Ascending aorta (tissue), 2 donors: Measurements from ENCODE around the gene ARHGEF12. TPM values are rescaled to one million over a fixed set of nuclear protein-coding genes. Genes with fewer than 3 reads are reported as not detected.

Experiments
- DNase-seq, 2 donors: peaks; one replicate each; pipeline ENCODE4 v3.0.0-alpha.2; 2019; ENCODE audit warnings: low spot score in 2 of 2
- H3K27ac ChIP-seq, 2 donors: fragments of 200-600 bp; sonication (generic); one replicate each; pipeline ENCODE4 v1.5.1; 2016 to 2017; ENCODE audit warnings: mild to moderate bottlenecking in 1 of 2
- H3K27me3 ChIP-seq: fragments of 200-600 bp; sonication (generic); one replicate; pipeline ENCODE4 v1.5.1; 2017
- H3K36me3 ChIP-seq, 2 donors: fragments of 200-600 bp; sonication (generic); one replicate each; pipeline ENCODE4 v1.5.1; 2016
- H3K4me1 ChIP-seq, 2 donors: fragments of 200-600 bp; sonication (generic); one replicate each; pipeline ENCODE4 v1.5.1; 2016 to 2017; ENCODE audit warnings: mild to moderate bottlenecking in 1 of 2
- H3K4me3 ChIP-seq, 2 donors: fragments of 200-600 bp; sonication (generic); one replicate each; pipeline ENCODE4 v1.5.1; 2016 to 2017; ENCODE audit warnings: mild to moderate bottlenecking in 1 of 2
- H3K9me3 ChIP-seq, 2 donors: fragments of 200-600 bp; sonication (generic); one replicate each; pipeline ENCODE4 v1.5.1; 2016
- intact Hi-C: fragments of 100-400 bp; cut with DNase I; formaldehyde crosslinking; loops from one replicate; pipeline ENCODE4 v1.15.1; 2023
- total RNA-seq: library from RNA; depleted of rRNA; stranded (reverse); fragments of >200 nt; gene quantifications from one replicate; pipeline ENCODE4 v1.1.0, GENCODE V29; 2016
- TF ChIP-seq, protein P1 (sequence below), 3 experiments: fragments of 200-600 bp in 2 of 3; fragments of 450-650 bp in 1 of 3; sonication (generic) in 2 of 3; IDR thresholded peaks; one replicate each; pipeline ENCODE4 v1.5.1; 2016 to 2019; ENCODE audit warnings: antibody characterized with exemption in 3 of 3, mild to moderate bottlenecking in 1 of 3, moderate library complexity in 1 of 3

Gene ARHGEF12
- total RNA-seq, 1 donor from 2014 or later = 65.9 TPM

DNA sequence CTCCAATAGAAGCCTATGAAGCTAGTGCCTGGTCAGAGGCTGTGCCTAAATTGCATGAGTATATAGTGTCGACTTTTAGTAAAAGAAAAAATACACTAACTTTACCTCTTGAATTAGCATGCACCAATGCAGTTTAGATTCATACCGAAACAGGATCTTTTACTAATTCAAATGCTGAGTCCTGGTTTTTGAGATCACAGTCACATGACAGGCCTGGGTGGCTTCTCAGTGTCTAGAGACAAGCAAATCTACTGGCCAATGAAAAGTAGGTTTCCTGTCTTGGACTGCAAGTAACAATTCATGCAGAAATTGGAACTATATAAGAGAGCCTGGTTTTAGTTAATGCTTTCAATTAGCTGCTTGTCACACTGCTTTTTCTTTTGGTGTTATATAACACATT lies 7.2 kb downstream of the ARHGEF12 start:
- Histone ChIP-seq H3K4me1 (peaks cover 10 to 64% of the 10 kb centered on the region in 2 donors), H3K4me3 (no peak overlapping the region), H3K27me3 (no peaks in the 10 kb centered on the region), H3K36me3 (no peaks in the 10 kb centered on the region), H3K27ac (no peak overlapping the region), H3K9me3 (no peaks in the 10 kb centered on the region)
- DNase-seq = no peak
- TF ChIP-seq, protein P1, sequence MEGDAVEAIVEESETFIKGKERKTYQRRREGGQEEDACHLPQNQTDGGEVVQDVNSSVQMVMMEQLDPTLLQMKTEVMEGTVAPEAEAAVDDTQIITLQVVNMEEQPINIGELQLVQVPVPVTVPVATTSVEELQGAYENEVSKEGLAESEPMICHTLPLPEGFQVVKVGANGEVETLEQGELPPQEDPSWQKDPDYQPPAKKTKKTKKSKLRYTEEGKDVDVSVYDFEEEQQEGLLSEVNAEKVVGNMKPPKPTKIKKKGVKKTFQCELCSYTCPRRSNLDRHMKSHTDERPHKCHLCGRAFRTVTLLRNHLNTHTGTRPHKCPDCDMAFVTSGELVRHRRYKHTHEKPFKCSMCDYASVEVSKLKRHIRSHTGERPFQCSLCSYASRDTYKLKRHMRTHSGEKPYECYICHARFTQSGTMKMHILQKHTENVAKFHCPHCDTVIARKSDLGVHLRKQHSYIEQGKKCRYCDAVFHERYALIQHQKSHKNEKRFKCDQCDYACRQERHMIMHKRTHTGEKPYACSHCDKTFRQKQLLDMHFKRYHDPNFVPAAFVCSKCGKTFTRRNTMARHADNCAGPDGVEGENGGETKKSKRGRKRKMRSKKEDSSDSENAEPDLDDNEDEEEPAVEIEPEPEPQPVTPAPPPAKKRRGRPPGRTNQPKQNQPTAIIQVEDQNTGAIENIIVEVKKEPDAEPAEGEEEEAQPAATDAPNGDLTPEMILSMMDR (IDR thresholded peaks at IDR 0.05) = no peak
- intact Hi-C loops = no loop called here

GRCh38 chr11:120344302-120345004 lies 8.2 kb downstream of the ARHGEF12 start:
- TF ChIP-seq, protein P1 (IDR thresholded peaks at IDR 0.05) = no peak
- Histone ChIP-seq H3K27me3 (no peaks in the 10 kb centered on the region), H3K36me3 (no peaks in the 10 kb centered on the region), H3K27ac (no peak overlapping the region), H3K4me3 (no peak overlapping the region), H3K9me3 (no peaks in the 10 kb centered on the region), H3K4me1 (peaks cover 10 to 62% of the 10 kb centered on the region in 2 donors)
- intact Hi-C loops = loop anchor here (5.0 kb wide), 1 partner anchor 58 kb away; no protein-coding TSS in a partner anchor
- DNase-seq = no peak

DNA sequence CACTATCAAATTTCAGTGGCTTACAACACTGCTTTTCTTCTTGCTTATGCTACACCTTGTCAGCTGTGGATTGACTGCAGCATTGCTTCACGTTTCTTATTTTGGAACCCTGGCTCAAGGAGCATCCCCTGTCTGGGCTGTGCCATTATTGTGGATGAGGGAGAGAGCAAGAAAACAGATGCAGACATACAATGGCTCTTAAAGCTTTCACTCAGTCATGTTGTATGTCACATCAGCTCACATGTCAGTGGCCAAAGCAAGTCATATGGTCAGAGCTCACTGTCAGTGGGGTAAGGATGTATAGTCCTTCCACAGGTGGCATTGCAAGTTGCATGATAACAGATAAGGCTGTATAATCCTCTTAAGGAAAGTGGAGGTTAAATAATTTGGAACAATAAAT lies 10.0 kb downstream of the ARHGEF12 start:
- DNase-seq = no peak
- intact Hi-C loops = loop anchor here (5.0 kb wide), 1 partner anchor 56 kb away; no protein-coding TSS in a partner anchor
- Histone ChIP-seq H3K4me3 (no peak overlapping the region), H3K36me3 (no peaks in the 10 kb centered on the region), H3K4me1 (peaks cover 7 to 58% of the 10 kb centered on the region in 2 donors), H3K27ac (no peak overlapping the region), H3K27me3 (no peaks in the 10 kb centered on the region), H3K9me3 (no peaks in the 10 kb centered on the region)
- TF ChIP-seq, protein P1 (IDR thresholded peaks at IDR 0.05) = no peak

DNA sequence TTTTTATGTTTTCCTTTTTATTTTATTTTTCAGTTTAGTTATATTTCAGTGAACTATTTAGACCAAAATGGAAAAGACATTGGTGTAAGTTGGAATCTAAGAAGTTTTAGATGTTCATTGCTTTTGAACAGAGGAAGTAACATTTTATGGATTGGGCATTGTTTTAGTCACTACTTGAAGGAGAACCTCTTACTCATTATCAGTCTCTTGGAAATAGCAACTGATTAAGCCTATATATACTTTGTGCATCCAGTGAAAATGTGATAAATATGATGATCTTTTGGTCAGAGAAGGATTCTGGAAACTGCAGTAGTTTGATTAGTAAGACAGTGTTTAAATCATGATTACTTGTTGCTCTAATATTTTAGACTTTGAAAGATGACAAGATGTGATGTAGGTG lies 14.4 kb downstream of the ARHGEF12 start:
- Histone ChIP-seq H3K9me3 (no peaks in the 10 kb centered on the region), H3K27ac (no peak overlapping the region), H3K27me3 (no peaks in the 10 kb centered on the region), H3K4me1 (peaks cover 3 to 31% of the 10 kb centered on the region in 2 donors), H3K4me3 (no peak overlapping the region), H3K36me3 (no peaks in the 10 kb centered on the region)
- intact Hi-C loops = no loop called here
- DNase-seq = no peak
- TF ChIP-seq, protein P1 (IDR thresholded peaks at IDR 0.05) = no peak

- no peak for DNase-seq
- no peaks in the 10 kb centered on the region for H3K36me3 ChIP-seq
- H3K27me3 ChIP-seq = no peaks in the 10 kb centered on the region
- H3K27ac ChIP-seq = no peak overlapping the region
- H3K4me3 ChIP-seq = no peak overlapping the region
- TF ChIP-seq, protein P1 (IDR thresholded peaks at IDR 0.05) = no peak
- intact Hi-C loops = no loop called here
- peaks cover 0 to 20% of the 10 kb centered on the region in 2 donors for H3K4me1 ChIP-seq
- no peaks in the 10 kb centered on the region for H3K9me3 ChIP-seq
Observed at GRCh38 chr11:120352405-120352804, 16.2 kb downstream of the ARHGEF12 start.
